ENCODE results near the gene ACOT7.

Gene ACOT7

DNA sequence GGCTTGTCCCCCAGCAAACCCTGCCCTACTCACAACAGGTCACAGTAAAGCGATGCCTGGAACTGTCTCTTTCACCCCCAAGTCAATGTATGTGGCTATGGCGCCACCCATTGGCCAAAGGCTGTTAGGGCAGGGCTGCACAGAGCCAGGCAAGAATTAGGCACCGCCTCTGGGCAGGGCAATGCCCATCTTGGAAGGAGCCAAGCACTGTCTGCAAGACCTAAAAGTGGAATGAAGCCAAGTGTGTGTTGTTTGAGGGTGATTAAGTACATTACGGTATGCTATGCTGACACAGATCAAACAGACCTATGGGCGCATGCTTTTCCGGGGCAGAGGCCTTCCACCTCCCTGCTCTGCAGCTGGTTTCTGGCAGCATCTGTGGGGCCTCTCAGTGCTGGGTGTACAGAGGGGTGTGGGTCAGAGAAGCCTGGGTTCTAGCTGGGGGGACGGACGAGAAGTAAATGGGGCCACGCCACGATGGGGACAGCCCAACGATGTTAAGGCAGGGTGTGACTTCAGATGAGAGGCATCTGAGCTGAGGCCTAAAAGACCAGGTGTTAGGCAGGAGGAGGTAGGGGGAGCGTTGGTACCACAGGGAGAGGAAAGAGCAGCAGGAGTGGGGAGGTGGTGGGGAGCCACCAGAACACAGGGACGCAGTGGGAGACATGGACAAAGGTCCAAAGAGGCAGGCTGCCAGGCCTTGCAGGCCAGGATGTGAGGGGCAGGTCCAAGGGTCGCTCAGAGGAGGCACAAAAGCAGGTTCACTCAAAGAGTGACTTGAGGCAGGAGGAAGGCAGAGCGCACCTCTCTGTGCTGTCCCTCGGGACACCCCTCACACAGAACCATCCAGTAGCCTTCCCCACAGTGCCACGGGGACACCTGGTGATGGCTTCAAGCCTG lies 49.8 kb downstream of the ACOT7 start:
- peaks cover 77% of the 10 kb centered on the region for H3K36me3 ChIP-seq (ENCODE audit: insufficient read depth, low read length)
- TF ChIP-seq, protein P1, sequence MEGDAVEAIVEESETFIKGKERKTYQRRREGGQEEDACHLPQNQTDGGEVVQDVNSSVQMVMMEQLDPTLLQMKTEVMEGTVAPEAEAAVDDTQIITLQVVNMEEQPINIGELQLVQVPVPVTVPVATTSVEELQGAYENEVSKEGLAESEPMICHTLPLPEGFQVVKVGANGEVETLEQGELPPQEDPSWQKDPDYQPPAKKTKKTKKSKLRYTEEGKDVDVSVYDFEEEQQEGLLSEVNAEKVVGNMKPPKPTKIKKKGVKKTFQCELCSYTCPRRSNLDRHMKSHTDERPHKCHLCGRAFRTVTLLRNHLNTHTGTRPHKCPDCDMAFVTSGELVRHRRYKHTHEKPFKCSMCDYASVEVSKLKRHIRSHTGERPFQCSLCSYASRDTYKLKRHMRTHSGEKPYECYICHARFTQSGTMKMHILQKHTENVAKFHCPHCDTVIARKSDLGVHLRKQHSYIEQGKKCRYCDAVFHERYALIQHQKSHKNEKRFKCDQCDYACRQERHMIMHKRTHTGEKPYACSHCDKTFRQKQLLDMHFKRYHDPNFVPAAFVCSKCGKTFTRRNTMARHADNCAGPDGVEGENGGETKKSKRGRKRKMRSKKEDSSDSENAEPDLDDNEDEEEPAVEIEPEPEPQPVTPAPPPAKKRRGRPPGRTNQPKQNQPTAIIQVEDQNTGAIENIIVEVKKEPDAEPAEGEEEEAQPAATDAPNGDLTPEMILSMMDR (IDR thresholded peaks at IDR 0.05; ENCODE audit: borderline replicate concordance, extremely low read depth, low read length, poor library complexity, severe bottlenecking), result peak; percentile 88
- TF ChIP-seq EZH2 (IDR thresholded peaks at IDR 0.05; ENCODE audit: borderline replicate concordance, low read depth, low read length, severe bottlenecking), result no peak
- ATAC-seq (ENCODE audit: insufficient read depth, low read depth), result peak; percentile 81
- H3K4me3 ChIP-seq (ENCODE audit: low read depth in 1 of 2, low read length in 2 of 2), result no peak overlapping the region
- peak; percentile 69 for DNase-seq
- H3K4me1 ChIP-seq (ENCODE audit: insufficient read depth, low read length), result no peaks in the 10 kb centered on the region
- no peaks in the 10 kb centered on the region for H3K27me3 ChIP-seq (ENCODE audit: insufficient read depth, low read length, poor library complexity)
- H3K27ac ChIP-seq (ENCODE audit: low read length), result no peak overlapping the region
- no peaks in the 10 kb centered on the region for H3K9me3 ChIP-seq (ENCODE audit: insufficient read depth, low read length, severe bottlenecking)
- no peak overlapping the region for H3K4me2 ChIP-seq (ENCODE audit: insufficient read depth, low read length)
- peaks cover 67% of the 10 kb centered on the region for H4K20me1 ChIP-seq (ENCODE audit: insufficient read depth, low read length)
- H2AFZ ChIP-seq (ENCODE audit: low read depth, low read length), result no peak overlapping the region
- no peak overlapping the region for H3K9ac ChIP-seq (ENCODE audit: low read depth, low read length)
- H3K79me2 ChIP-seq (ENCODE audit: insufficient read depth, low read length), result peaks cover 59% of the 10 kb centered on the region

GRCh38 chr1:6342056-6342455 lies 51.5 kb downstream of the ACOT7 start:
- no peak overlapping the region for H3K9ac ChIP-seq (ENCODE audit: low read depth, low read length)
- no peak overlapping the region for H2AFZ ChIP-seq (ENCODE audit: low read depth, low read length)
- H3K4me3 ChIP-seq (ENCODE audit: low read depth in 1 of 2, low read length in 2 of 2), result no peak overlapping the region
- peaks cover 61% of the 10 kb centered on the region for H4K20me1 ChIP-seq (ENCODE audit: insufficient read depth, low read length)
- TF ChIP-seq EZH2 (IDR thresholded peaks at IDR 0.05; ENCODE audit: borderline replicate concordance, low read depth, low read length, severe bottlenecking), result no peak
- TF ChIP-seq, protein P1 (IDR thresholded peaks at IDR 0.05; ENCODE audit: borderline replicate concordance, extremely low read depth, low read length, poor library complexity, severe bottlenecking), result no peak
- DNase-seq (no peak), ATAC-seq (ENCODE audit: insufficient read depth, low read depth) (no peak)
- H3K4me2 ChIP-seq (ENCODE audit: insufficient read depth, low read length), result no peak overlapping the region
- no peaks in the 10 kb centered on the region for H3K9me3 ChIP-seq (ENCODE audit: insufficient read depth, low read length, severe bottlenecking)
- no peak overlapping the region for H3K27ac ChIP-seq (ENCODE audit: low read length)
- H3K4me1 ChIP-seq (ENCODE audit: insufficient read depth, low read length), result no peaks in the 10 kb centered on the region
- peaks cover 74% of the 10 kb centered on the region for H3K36me3 ChIP-seq (ENCODE audit: insufficient read depth, low read length)
- H3K27me3 ChIP-seq (ENCODE audit: insufficient read depth, low read length, poor library complexity), result no peaks in the 10 kb centered on the region
- H3K79me2 ChIP-seq (ENCODE audit: insufficient read depth, low read length), result peaks cover 44% of the 10 kb centered on the region

DNA sequence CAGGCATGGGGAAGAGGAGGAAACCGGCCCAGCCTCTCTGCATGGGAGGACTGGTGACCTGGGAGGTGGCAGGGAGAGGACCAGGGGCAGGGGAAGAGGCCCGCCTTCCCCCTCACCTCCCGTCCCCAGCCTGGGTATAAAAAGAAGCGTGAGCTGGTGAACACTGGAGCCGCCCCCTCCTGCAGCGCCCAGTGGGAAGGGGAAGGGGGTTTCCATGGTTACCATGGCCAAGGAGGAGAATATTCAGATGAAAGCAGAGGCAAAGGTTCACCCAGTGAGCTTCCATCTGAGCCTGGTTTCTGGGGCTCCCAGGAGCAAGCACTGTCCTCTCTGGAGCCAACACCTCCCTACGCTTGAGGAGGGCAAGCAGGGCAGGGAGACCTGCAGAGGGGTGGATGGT lies 54.9 kb downstream of the ACOT7 start:
- no peak overlapping the region for H3K9ac ChIP-seq (ENCODE audit: low read depth, low read length)
- H3K27me3 ChIP-seq (ENCODE audit: insufficient read depth, low read length, poor library complexity), result no peaks in the 10 kb centered on the region
- no peak overlapping the region for H2AFZ ChIP-seq (ENCODE audit: low read depth, low read length)
- H3K4me1 ChIP-seq (ENCODE audit: insufficient read depth, low read length), result no peaks in the 10 kb centered on the region
- DNase-seq (no peak), ATAC-seq (ENCODE audit: insufficient read depth, low read depth) (no peak)
- peaks cover 63% of the 10 kb centered on the region for H3K36me3 ChIP-seq (ENCODE audit: insufficient read depth, low read length)
- no peak for TF ChIP-seq EZH2 (IDR thresholded peaks at IDR 0.05; ENCODE audit: borderline replicate concordance, low read depth, low read length, severe bottlenecking)
- TF ChIP-seq, protein P1 (IDR thresholded peaks at IDR 0.05; ENCODE audit: borderline replicate concordance, extremely low read depth, low read length, poor library complexity, severe bottlenecking), result no peak
- no peak overlapping the region for H3K4me3 ChIP-seq (ENCODE audit: low read depth in 1 of 2, low read length in 2 of 2)
- H3K27ac ChIP-seq (ENCODE audit: low read length), result no peak overlapping the region
- H4K20me1 ChIP-seq (ENCODE audit: insufficient read depth, low read length), result peaks cover 48% of the 10 kb centered on the region
- no peaks in the 10 kb centered on the region for H3K9me3 ChIP-seq (ENCODE audit: insufficient read depth, low read length, severe bottlenecking)
- peaks cover 18% of the 10 kb centered on the region for H3K79me2 ChIP-seq (ENCODE audit: insufficient read depth, low read length)
- no peak overlapping the region for H3K4me2 ChIP-seq (ENCODE audit: insufficient read depth, low read length)
